SK-N-MC (cell line): ENCODE data around the gene PKNOX2.

Source experiments
- DNase-seq: peaks from one replicate; pipeline ENCODE4 v3.0.0-alpha.2; 2011; ENCODE audit warnings: low read depth, low spot score
- H3K27ac ChIP-seq: fragments of 200-600 bp; sonication (generic); 2 replicates; pipeline ENCODE4 v1.5.1; 2016; ENCODE audit warnings: mixed run types
- H3K36me3 ChIP-seq: fragments of 200-600 bp; sonication (generic); 2 replicates; pipeline ENCODE4 v1.6.1; 2017; ENCODE audit warnings: antibody characterized with exemption, low read length, mixed read lengths; ENCODE audit not compliant: insufficient read depth
- H3K4me3 ChIP-seq: fragments of 200-600 bp; sonication (generic); 2 replicates; pipeline ENCODE4 v1.5.1; 2016
- H3K9ac ChIP-seq: fragments of 200-600 bp; sonication (generic); 2 replicates; pipeline ENCODE4 v1.8.0; 2017; ENCODE audit warnings: mixed run types, mixed read lengths; ENCODE audit not compliant: insufficient read length
- H3K9me3 ChIP-seq: fragments of 200-600 bp; sonication (generic); 2 replicates; pipeline ENCODE4 v1.6.1; 2017; ENCODE audit warnings: low read depth, mild to moderate bottlenecking, antibody characterized with exemption, low read length, moderate library complexity, mixed read lengths
- EZH2 ChIP-seq: fragments of 200-600 bp; sonication (generic); IDR thresholded peaks from one replicate; pipeline ENCODE4 v1.6.1; 2017; ENCODE audit warnings: antibody characterized with exemption
- FOXP2 ChIP-seq: optimal IDR thresholded peaks from 2 replicates; pipeline ENCODE3; 2011; ENCODE audit warnings: mild to moderate bottlenecking, moderate library complexity; ENCODE audit not compliant: insufficient read depth; ENCODE audit errors: extremely low read length, control extremely low read depth
- POLR2AphosphoS5 ChIP-seq: IDR thresholded peaks from 2 replicates; pipeline ENCODE4 v1.6.1; 2012; ENCODE audit warnings: mild to moderate bottlenecking, low read depth, low read length, borderline replicate concordance

The PKNOX2 gene

DNA sequence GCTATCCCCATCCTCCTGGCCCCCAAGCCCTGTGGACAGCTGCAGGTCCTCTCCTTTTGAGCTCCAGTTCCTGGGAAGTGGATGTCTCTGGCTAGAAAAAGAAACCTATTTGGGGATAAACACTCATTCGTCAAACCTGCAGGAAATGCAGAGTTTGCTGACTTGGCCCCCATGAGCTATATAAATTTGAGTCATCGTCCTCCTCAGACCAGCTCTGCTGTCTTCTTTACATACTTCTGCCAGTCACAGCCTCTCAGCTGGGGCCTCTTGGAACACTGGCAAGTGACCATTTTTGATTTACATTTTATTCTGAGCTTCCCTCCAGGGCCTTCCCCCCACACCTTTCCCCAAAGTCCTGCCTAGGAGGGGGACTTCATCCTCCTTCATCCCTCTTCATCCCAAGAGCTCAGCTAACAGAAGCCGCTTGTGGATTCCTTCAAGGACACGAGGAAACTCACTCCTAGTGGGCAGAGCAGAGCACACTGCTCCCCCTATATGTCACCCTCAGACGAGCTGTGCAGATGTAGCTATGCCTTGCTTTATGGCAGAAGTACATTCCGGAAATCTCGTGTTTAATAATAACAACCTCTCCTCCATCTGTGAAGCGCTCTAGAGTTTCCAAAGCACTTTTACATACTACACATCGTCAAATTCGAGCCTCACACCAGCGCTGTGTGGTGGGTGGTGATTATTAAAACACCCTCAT is 199.7 kb downstream of the PKNOX2 start:
- Histone ChIP-seq H3K9ac (no peak overlapping the region), H3K36me3 (no peaks in the 10 kb centered on the region), H3K4me3 (no peak overlapping the region), H3K9me3 (no peaks in the 10 kb centered on the region), H3K27ac (no peak overlapping the region)
- no peak for DNase-seq
- TF ChIP-seq FOXP2 (no peak), EZH2 (no peak), POLR2AphosphoS5 (no peak)

DNA sequence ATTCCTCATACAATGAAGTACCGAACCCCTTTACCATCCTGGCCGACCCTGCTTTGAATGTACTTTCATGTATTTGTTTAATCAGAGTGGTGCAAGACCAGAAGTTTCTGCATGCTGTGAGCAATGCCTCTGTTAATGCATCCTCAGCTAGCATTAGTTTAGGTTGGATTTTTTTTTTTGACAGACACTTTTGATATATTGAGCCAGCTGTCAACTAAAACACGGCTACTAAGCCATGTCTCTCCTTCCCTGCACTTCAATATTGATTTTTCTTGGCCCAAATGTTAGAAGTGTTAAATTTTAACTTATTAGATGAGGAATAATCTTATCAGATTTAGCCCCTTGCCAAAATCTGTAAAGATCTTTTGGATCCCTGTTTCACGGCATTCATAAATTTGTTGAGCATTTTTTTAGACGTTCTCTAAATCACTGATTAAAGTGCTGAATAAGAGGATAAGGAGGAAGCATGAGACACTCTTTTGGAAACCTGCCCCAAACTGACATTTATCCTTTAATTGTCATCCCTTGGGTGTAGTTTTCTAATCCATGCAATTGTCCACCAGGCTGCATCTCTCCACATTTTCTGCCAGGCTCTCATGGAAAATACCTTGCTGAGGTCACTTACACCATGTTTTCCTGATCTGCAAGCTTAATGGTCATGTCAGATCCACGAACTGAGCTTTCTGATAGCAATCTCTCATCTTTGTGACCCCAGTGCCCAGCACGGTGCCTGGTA is 200.8 kb downstream of the PKNOX2 start:
- no peaks in the 10 kb centered on the region for H3K9me3 ChIP-seq
- TF ChIP-seq POLR2AphosphoS5 (no peak), FOXP2 (no peak), EZH2 (no peak)
- H3K27ac ChIP-seq, result no peak overlapping the region
- H3K36me3 ChIP-seq, result no peaks in the 10 kb centered on the region
- H3K4me3 ChIP-seq, result no peak overlapping the region
- H3K9ac ChIP-seq, result no peak overlapping the region
- no peak for DNase-seq

DNA sequence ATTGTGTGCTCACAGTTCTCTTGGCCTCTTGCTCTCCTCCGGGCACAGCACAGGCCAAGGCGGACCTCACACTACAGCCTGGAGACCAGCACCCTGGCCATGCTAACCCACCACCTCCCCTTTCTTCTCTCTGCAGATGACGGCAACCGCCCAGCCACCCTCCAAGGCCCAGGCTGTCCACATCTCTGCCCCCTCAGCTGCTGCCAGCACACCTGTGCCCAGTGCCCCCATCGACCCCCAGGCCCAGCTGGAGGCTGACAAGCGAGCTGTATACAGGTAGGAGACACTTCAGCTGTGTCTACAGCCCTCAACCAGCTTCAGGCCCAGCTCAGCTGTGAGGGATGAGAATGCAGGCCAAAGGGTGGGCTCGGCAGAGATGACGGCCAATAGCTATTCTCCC is 203.2 kb downstream of the PKNOX2 start:
- Histone ChIP-seq H3K9ac (no peak overlapping the region), H3K9me3 (no peaks in the 10 kb centered on the region), H3K27ac (no peak overlapping the region), H3K36me3 (no peaks in the 10 kb centered on the region), H3K4me3 (no peak overlapping the region)
- no peak for TF ChIP-seq POLR2AphosphoS5
- no peak for TF ChIP-seq EZH2
- no peak for TF ChIP-seq FOXP2
- DNase-seq, result no peak

DNA sequence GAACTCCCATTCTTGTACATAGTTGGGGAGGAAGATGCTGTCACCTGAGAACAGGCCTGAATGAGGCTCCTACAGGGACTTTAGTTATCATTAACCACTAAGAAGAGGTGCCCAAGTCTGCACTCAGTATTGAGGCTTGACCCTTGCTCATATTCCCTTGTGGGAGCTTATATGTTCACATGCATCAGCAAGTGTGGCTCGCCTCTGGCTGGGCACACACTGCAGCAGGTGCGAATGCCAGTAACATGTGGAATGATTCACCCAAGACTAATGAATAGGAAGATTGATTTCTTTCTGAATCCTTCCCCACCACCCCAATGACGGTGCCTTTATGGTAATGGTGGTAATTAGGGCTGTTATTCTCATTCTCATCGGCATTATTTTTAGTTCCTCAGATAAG is 204.2 kb downstream of the PKNOX2 start:
- H3K4me3 ChIP-seq, result no peak overlapping the region
- H3K36me3 ChIP-seq, result no peaks in the 10 kb centered on the region
- no peak for DNase-seq
- H3K9ac ChIP-seq, result no peak overlapping the region
- H3K9me3 ChIP-seq, result no peaks in the 10 kb centered on the region
- TF ChIP-seq POLR2AphosphoS5 (no peak), FOXP2 (no peak), EZH2 (no peak)
- no peak overlapping the region for H3K27ac ChIP-seq

DNA sequence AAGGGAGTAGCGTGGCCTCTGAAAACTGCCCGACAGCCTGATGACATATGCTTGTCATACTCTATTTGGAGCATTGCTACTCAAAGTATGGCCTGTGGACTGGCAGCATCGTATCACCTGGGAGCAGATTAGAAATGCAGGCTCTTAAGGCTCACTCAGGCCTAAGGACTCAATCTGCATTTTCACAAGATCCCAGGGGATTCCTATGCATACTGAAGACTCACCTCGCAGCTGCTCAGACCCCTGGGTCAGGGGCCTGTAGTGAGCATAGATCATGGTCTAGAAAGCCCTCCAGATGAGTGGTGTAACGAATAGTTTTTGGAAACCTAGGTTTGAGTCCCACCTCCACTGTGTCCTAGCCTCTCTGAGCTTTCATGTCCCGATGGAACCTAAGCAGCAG is 205.3 kb downstream of the PKNOX2 start:
- H3K27ac ChIP-seq, result no peak overlapping the region
- no peak for TF ChIP-seq FOXP2
- TF ChIP-seq POLR2AphosphoS5, result no peak
- TF ChIP-seq EZH2, result no peak
- H3K4me3 ChIP-seq, result no peak overlapping the region
- DNase-seq, result no peak
- H3K36me3 ChIP-seq, result no peaks in the 10 kb centered on the region
- H3K9me3 ChIP-seq, result no peaks in the 10 kb centered on the region
- H3K9ac ChIP-seq, result no peak overlapping the region

DNA sequence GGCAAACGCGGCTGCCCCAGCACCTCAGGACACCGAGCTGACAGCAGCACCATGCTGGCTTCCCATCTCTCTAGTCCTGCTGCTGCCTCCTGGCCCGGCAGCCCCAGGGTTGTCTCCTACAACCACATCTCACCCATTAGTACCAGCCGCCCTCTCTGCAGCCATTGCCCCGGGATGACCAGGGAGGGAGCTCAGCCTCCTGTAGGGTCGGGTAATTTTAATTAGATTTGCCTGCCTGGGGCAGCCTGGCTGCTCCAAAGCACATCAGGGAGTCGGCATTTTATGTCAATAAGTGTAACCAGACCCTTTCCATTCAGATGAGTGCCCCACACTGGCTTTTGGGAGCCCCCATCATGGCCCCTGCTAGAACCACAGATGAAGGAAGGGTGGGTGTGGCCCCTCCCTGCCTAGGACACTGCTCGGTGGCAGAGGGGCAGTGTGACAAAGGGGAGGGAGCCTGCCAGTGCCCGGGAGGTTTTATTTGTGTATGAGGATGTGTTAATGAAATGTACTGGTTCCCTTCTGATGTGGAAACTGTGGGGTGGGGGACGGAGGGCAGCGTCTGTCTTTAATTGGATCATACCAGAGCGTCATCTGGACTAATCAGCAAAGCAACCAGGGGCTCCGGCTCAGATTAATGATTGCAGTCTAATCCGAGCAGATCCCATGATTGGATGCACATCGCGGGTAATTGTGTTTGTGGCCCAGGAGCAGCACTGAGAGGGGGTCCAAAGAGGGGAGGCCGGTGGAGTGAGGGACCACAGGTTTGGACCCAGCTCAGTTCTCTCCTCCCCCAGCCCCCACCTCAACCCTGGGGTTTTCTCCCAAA is 206.2 kb downstream of the PKNOX2 start:
- H3K9me3 ChIP-seq, result no peaks in the 10 kb centered on the region
- H3K36me3 ChIP-seq, result no peaks in the 10 kb centered on the region
- H3K9ac ChIP-seq, result no peak overlapping the region
- H3K4me3 ChIP-seq, result no peak overlapping the region
- no peak overlapping the region for H3K27ac ChIP-seq
- no peak for DNase-seq
- TF ChIP-seq POLR2AphosphoS5 (no peak), FOXP2 (no peak), EZH2 (no peak)

DNA sequence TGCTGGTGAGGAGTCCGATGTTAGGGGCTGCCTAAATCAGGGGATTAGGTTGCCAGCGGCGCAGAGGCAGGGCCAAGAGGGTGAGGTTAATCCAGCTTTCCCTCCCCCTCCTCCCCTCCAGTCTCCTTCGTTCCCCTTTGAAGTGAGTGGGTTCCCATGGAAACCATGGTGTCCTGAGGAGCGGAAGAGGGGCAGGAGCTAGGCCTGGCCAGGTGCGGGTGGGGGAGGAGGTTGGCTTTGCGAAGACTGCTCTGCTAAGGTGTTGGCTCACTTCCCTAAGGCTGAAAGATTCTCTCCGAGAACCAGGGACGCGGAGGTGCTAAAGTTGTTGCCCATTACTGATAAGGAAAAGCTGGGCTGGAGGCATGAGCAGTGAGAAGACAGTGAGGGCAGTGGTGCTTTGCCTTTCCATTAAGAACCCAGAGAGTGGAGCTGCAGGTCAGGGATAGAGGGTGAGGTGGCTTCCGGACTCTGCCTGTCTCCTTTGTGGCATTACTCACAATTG is 206.9 kb downstream of the PKNOX2 start:
- TF ChIP-seq FOXP2 (no peak), EZH2 (no peak), POLR2AphosphoS5 (no peak)
- Histone ChIP-seq H3K9me3 (no peaks in the 10 kb centered on the region), H3K4me3 (no peak overlapping the region), H3K9ac (no peak overlapping the region), H3K27ac (no peak overlapping the region), H3K36me3 (no peaks in the 10 kb centered on the region)
- no peak for DNase-seq

DNA sequence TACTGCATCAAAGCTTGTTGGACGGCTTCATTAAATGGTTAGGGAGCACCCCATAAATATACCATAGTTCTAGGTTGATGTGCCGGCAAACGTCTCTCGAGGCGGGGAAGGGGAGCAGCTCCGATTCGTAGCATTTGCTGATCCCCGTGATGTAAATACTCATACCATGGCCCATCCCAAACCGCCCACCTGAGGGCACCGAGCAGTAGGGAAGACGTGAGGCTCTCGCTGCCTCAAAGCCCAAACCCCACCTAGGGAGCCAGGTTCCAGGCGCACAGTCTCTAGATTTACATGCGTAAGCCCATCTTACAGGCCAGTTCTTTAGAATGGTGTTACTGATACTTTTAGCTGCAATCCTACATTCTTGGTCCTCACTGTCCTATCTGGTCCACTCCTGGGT is 207.5 kb downstream of the PKNOX2 start:
- DNase-seq, result no peak
- Histone ChIP-seq H3K27ac (no peak overlapping the region), H3K4me3 (no peak overlapping the region), H3K9me3 (no peaks in the 10 kb centered on the region), H3K9ac (no peak overlapping the region), H3K36me3 (no peaks in the 10 kb centered on the region)
- TF ChIP-seq FOXP2 (no peak), EZH2 (no peak), POLR2AphosphoS5 (no peak)
